DND-41 (cell line): ENCODE results near the gene MRAP.

ENCODE experiments used
- ATAC-seq: fragments of 200-7000 bp; cut with Tn5 transposase; 3 replicates; pipeline ENCODE4 v1.9.1; 2021; ENCODE audit warnings: low read depth; ENCODE audit not compliant: insufficient read depth
- DNase-seq: peaks from one replicate; pipeline ENCODE4 v3.0.0-alpha.2; 2020
- H2AFZ ChIP-seq: 2 replicates; pipeline ENCODE4 v1.6.0; 2012; ENCODE audit warnings: low read depth, low read length
- H3K27ac ChIP-seq: 2 replicates; pipeline ENCODE4 v1.5.1; 2012; ENCODE audit warnings: low read length, inconsistent platforms
- H3K27me3 ChIP-seq: fragments of 200-600 bp; sonication (generic); 2 replicates; pipeline ENCODE4 v1.6.0; 2012; ENCODE audit warnings: low read length, mild to moderate bottlenecking, inconsistent platforms; ENCODE audit not compliant: insufficient read depth, poor library complexity
- H3K36me3 ChIP-seq: 2 replicates; pipeline ENCODE4 v1.5.1; 2012; ENCODE audit warnings: low read length, inconsistent platforms; ENCODE audit not compliant: insufficient read depth
- H3K4me1 ChIP-seq: 2 replicates; pipeline ENCODE4 v1.5.1; 2012; ENCODE audit warnings: mild to moderate bottlenecking, low read length; ENCODE audit not compliant: insufficient read depth
- H3K4me2 ChIP-seq: 2 replicates; pipeline ENCODE4 v1.6.0; 2012; ENCODE audit warnings: mild to moderate bottlenecking, moderate library complexity, low read length, inconsistent platforms; ENCODE audit not compliant: insufficient read depth
- H3K4me3 ChIP-seq, 2 experiments: fragments of 200-600 bp in 1 of 2; shearing (Covaris generic) in 1 of 2; 2 replicates each; pipeline ENCODE4 v1.5.1; 2012 to 2016; ENCODE audit warnings: inconsistent platforms in 2 of 2, low read length in 2 of 2, mild to moderate bottlenecking in 2 of 2, low read depth in 1 of 2, moderate library complexity in 1 of 2
- H3K79me2 ChIP-seq: 2 replicates; pipeline ENCODE4 v1.6.0; 2012; ENCODE audit warnings: low read length, inconsistent platforms; ENCODE audit not compliant: insufficient read depth
- H3K9ac ChIP-seq: 2 replicates; pipeline ENCODE4 v1.6.0; 2012; ENCODE audit warnings: low read depth, mild to moderate bottlenecking, inconsistent platforms, low read length, moderate library complexity
- H3K9me3 ChIP-seq: 2 replicates; pipeline ENCODE4 v1.5.1; 2012; ENCODE audit warnings: low read length, moderate library complexity, mild to moderate bottlenecking, inconsistent platforms; ENCODE audit not compliant: insufficient read depth, severe bottlenecking
- H4K20me1 ChIP-seq: 2 replicates; pipeline ENCODE4 v1.6.0; 2012; ENCODE audit warnings: low read length; ENCODE audit not compliant: insufficient read depth
- CTCF ChIP-seq: IDR thresholded peaks from 2 replicates; pipeline ENCODE4 v1.5.1; 2012; ENCODE audit warnings: borderline replicate concordance, low read length, moderate library complexity, mild to moderate bottlenecking; ENCODE audit not compliant: poor library complexity, severe bottlenecking; ENCODE audit errors: extremely low read depth
- EZH2 ChIP-seq: IDR thresholded peaks from 3 replicates; pipeline ENCODE4 v1.6.1; 2012; ENCODE audit warnings: borderline replicate concordance, low read depth, mild to moderate bottlenecking, moderate library complexity, low read length, inconsistent platforms; ENCODE audit not compliant: severe bottlenecking

MRAP gene

GRCh38 chr21:32253215-32253641 lies 45.4 kb upstream of the MRAP start:
- Histone ChIP-seq H3K27me3 (no peaks in the 10 kb centered on the region), H3K9me3 (no peaks in the 10 kb centered on the region), H3K4me1 (no peaks in the 10 kb centered on the region), H3K36me3 (no peaks in the 10 kb centered on the region), H2AFZ (no peak overlapping the region), H4K20me1 (no peaks in the 10 kb centered on the region), H3K4me2 (no peak overlapping the region), H3K4me3 (no peak overlapping the region), H3K9ac (no peak overlapping the region), H3K27ac (no peak overlapping the region), H3K79me2 (no peaks in the 10 kb centered on the region)
- TF ChIP-seq CTCF, result no peak
- TF ChIP-seq EZH2, result no peak
- no peak for ATAC-seq
- DNase-seq, result no peak

- H3K9me3 ChIP-seq, result no peaks in the 10 kb centered on the region
- no peak overlapping the region for H3K4me2 ChIP-seq
- ATAC-seq (no peak), DNase-seq (no peak)
- no peak overlapping the region for H2AFZ ChIP-seq
- TF ChIP-seq EZH2, result no peak
- no peak for TF ChIP-seq CTCF
- no peaks in the 10 kb centered on the region for H3K79me2 ChIP-seq
- H3K4me3 ChIP-seq, result no peak overlapping the region
- H3K4me1 ChIP-seq, result no peaks in the 10 kb centered on the region
- H3K27ac ChIP-seq, result no peak overlapping the region
- H3K9ac ChIP-seq, result no peak overlapping the region
- H3K36me3 ChIP-seq, result no peaks in the 10 kb centered on the region
- H3K27me3 ChIP-seq, result no peaks in the 10 kb centered on the region
- H4K20me1 ChIP-seq, result no peaks in the 10 kb centered on the region
Observed at GRCh38 chr21:32256251-32256650, 42.4 kb upstream of the MRAP start.

- no peak for TF ChIP-seq EZH2
- TF ChIP-seq CTCF, result no peak
- Histone ChIP-seq H2AFZ (no peak overlapping the region), H3K4me3 (no peak overlapping the region), H3K27me3 (no peaks in the 10 kb centered on the region), H3K79me2 (no peaks in the 10 kb centered on the region), H4K20me1 (no peaks in the 10 kb centered on the region), H3K27ac (no peak overlapping the region), H3K9me3 (no peaks in the 10 kb centered on the region), H3K9ac (no peak overlapping the region), H3K36me3 (no peaks in the 10 kb centered on the region), H3K4me2 (no peak overlapping the region), H3K4me1 (no peaks in the 10 kb centered on the region)
- ATAC-seq (no peak), DNase-seq (no peak)
Observed at GRCh38 chr21:32256873-32257620, 41.6 kb upstream of the MRAP start.
